ENCODE measurements around the gene PLA2G2F. TPM values are rescaled to one million over a fixed set of nuclear protein-coding genes. Genes with fewer than 3 reads are reported as not detected.

Gene PLA2G2F
- total and polyA plus RNA-seq, 7 donors: 0.03 TPM; not detected in 6

GRCh38 chr1:20115479-20115878 is 23.6 kb upstream of the PLA2G2F start:
- Histone ChIP-seq H3K4me3 (no peak overlapping the region), H3K9me3 (no peaks in the 10 kb centered on the region), H3K27me3 (ENCODE audit: insufficient read depth in 3 of 3, low read length in 2 of 3) (peaks cover 0 to 16% (median 2%) of the 10 kb centered on the region in 3 donors), H3K4me1 (no peaks in the 10 kb centered on the region), H3K27ac (no peak overlapping the region), H3K36me3 (ENCODE audit: insufficient read depth in 1 of 2, low read depth in 1 of 2) (no peaks in the 10 kb centered on the region)
- intact Hi-C loops (cut with DNase I): no loop called here
- TF ChIP-seq CTCF (IDR thresholded peaks at IDR 0.05): no peak
- DNase-seq (no peak), ATAC-seq (no peak)
- WGBS, 3 donors: 78 to 80% (median 80%) methylated on average over 4 of the region's 4 CpGs

- no peak for ATAC-seq
Measured at GRCh38 chr1:20115916-20116315, 23.2 kb upstream of the PLA2G2F start.

GRCh38 chr1:20117236-20117635 is 21.9 kb upstream of the PLA2G2F start:
- Histone ChIP-seq H3K4me1 (no peaks in the 10 kb centered on the region), H3K27me3 (ENCODE audit: insufficient read depth in 3 of 3, low read length in 2 of 3) (peaks cover 0 to 16% (median 2%) of the 10 kb centered on the region in 3 donors), H3K4me3 (no peak overlapping the region), H3K9me3 (no peaks in the 10 kb centered on the region), H3K36me3 (ENCODE audit: insufficient read depth in 1 of 2, low read depth in 1 of 2) (no peaks in the 10 kb centered on the region), H3K27ac (no peak overlapping the region)
- intact Hi-C loops (cut with DNase I): no loop called here
- ATAC-seq: no peak
- no peak for TF ChIP-seq CTCF (IDR thresholded peaks at IDR 0.05)
- no peak for DNase-seq

More at GRCh38 chr1:20115916-20116315, 23.2 kb upstream of the PLA2G2F start:
- no peak for DNase-seq
- intact Hi-C loops (cut with DNase I): no loop called here
- no peaks in the 10 kb centered on the region for H3K36me3 ChIP-seq (ENCODE audit: insufficient read depth in 1 of 2, low read depth in 1 of 2)
- H3K27me3 ChIP-seq (ENCODE audit: insufficient read depth in 3 of 3, low read length in 2 of 3): peaks cover 0 to 16% (median 2%) of the 10 kb centered on the region in 3 donors
- no peak overlapping the region for H3K27ac ChIP-seq
- no peak overlapping the region for H3K4me3 ChIP-seq
- WGBS, 3 donors: 77 to 84% (median 79%) methylated on average over 7 of the region's 7 CpGs
- TF ChIP-seq CTCF (IDR thresholded peaks at IDR 0.05): no peak
- no peaks in the 10 kb centered on the region for H3K4me1 ChIP-seq
- H3K9me3 ChIP-seq: no peaks in the 10 kb centered on the region

- no peak for TF ChIP-seq CTCF (IDR thresholded peaks at IDR 0.05)
- Histone ChIP-seq H3K36me3 (ENCODE audit: insufficient read depth in 1 of 2, low read depth in 1 of 2) (no peaks in the 10 kb centered on the region), H3K4me3 (no peak within 1 kb of the TSS), H3K27me3 (ENCODE audit: insufficient read depth in 3 of 3, low read length in 2 of 3) (peaks cover 0 to 23% (median 5%) of the 10 kb centered on the region in 3 donors), H3K4me1 (no peaks in the 10 kb centered on the region), H3K9me3 (no peaks in the 10 kb centered on the region), H3K27ac (no peak within 1 kb of the TSS)
- 76 to 94% (median 93%) methylated on average over 2 of the region's 2 CpGs for WGBS, 3 donors
- intact Hi-C loops (cut with DNase I): no loop called here
- DNase-seq: no peak
- no peak for ATAC-seq
Measured at GRCh38 chr1:20119347-20119746, 19.8 kb upstream of the PLA2G2F start, which contains the start of gene PLA2G2D. TSS of gene PLA2G2D (minus strand) at chr1:20119536. CDS start at chr1:20119498, 38 bp downstream.

- no peaks in the 10 kb centered on the region for H3K9me3 ChIP-seq
- ATAC-seq (no peak), DNase-seq (no peak)
- H3K4me1 ChIP-seq: no peaks in the 10 kb centered on the region
- H3K4me3 ChIP-seq: no peak overlapping the region
- 83 to 87% (median 86%) methylated on average over 4 of the region's 4 CpGs for WGBS, 3 donors
- no peak overlapping the region for H3K27ac ChIP-seq
- intact Hi-C loops (cut with DNase I): no loop called here
- no peaks in the 10 kb centered on the region for H3K36me3 ChIP-seq (ENCODE audit: insufficient read depth in 1 of 2, low read depth in 1 of 2)
- no peak for TF ChIP-seq CTCF (IDR thresholded peaks at IDR 0.05)
- H3K27me3 ChIP-seq (ENCODE audit: insufficient read depth in 3 of 3, low read length in 2 of 3): peaks cover 0 to 29% (median 3%) of the 10 kb centered on the region in 3 donors
Measured at GRCh38 chr1:20120796-20121195, 18.3 kb upstream of the PLA2G2F start.

Measured in psoas muscle (tissue), 8 donors.